Keratinocyte (primary cell): ENCODE results near the gene YJU2. TPM values are rescaled to one million over a fixed set of nuclear protein-coding genes. Genes with fewer than 3 reads are reported as not detected.

ENCODE experiments used
- DNase-seq: peaks from one replicate; pipeline ENCODE4 v3.0.0-alpha.2; 2011; ENCODE audit warnings: low read depth, missing footprints, low spot score
- FAIRE-seq: peaks from 2 replicates; lab custom pipeline; 2011; peaks lifted over from hg19 to GRCh38; lab: Jason Lieb, UNC
- H2AFZ ChIP-seq: 2 replicates; pipeline ENCODE4 v1.6.0; 2012; ENCODE audit warnings: low read length, control low read depth, inconsistent platforms; ENCODE audit not compliant: control insufficient read depth
- H3K27ac ChIP-seq: 2 replicates; pipeline ENCODE4 v1.5.1; 2011; ENCODE audit warnings: low read length; ENCODE audit not compliant: control insufficient read depth, insufficient read depth
- H3K27me3 ChIP-seq: 3 replicates; pipeline ENCODE4 v1.6.0; 2011; ENCODE audit warnings: low read length; ENCODE audit not compliant: control insufficient read depth, insufficient read depth; ENCODE audit errors: extremely low read depth
- H3K36me3 ChIP-seq, 2 experiments: 2 replicates in 1 of 2; 3 replicates in 1 of 2; pipeline ENCODE4 v1.5.1; 2011; ENCODE audit warnings: low read length in 2 of 2, mild to moderate bottlenecking in 1 of 2; ENCODE audit not compliant: control insufficient read depth in 2 of 2, insufficient read depth in 2 of 2; ENCODE audit errors: extremely low read depth in 1 of 2
- H3K4me1 ChIP-seq: 3 replicates; pipeline ENCODE4 v1.5.1; 2011; ENCODE audit warnings: low read length; ENCODE audit not compliant: control insufficient read depth, insufficient read depth; ENCODE audit errors: extremely low read depth
- H3K4me2 ChIP-seq: 3 replicates; pipeline ENCODE4 v1.6.0; 2011; ENCODE audit warnings: low read depth, low read length; ENCODE audit not compliant: control insufficient read depth, insufficient read depth; ENCODE audit errors: extremely low read depth
- H3K4me3 ChIP-seq, 3 experiments: fragments of 200-600 bp in 1 of 3; sonication (generic) in 1 of 3; 2 replicates in 2 of 3; 3 replicates in 1 of 3; pipeline ENCODE4 v1.5.1; 2011 to 2016; ENCODE audit warnings: low read length in 3 of 3, mild to moderate bottlenecking in 3 of 3, control low read depth in 2 of 3, inconsistent platforms in 1 of 3, low read depth in 1 of 3, mixed read lengths in 1 of 3, mixed run types in 1 of 3, moderate library complexity in 1 of 3; ENCODE audit not compliant: control insufficient read depth in 2 of 3, insufficient read depth in 2 of 3; ENCODE audit errors: extremely low read depth in 1 of 3
- H3K79me2 ChIP-seq: 2 replicates; pipeline ENCODE4 v1.6.0; 2012; ENCODE audit warnings: low read length; ENCODE audit not compliant: control insufficient read depth, insufficient read depth
- H3K9ac ChIP-seq: 3 replicates; pipeline ENCODE4 v1.6.0; 2011; ENCODE audit warnings: low read length; ENCODE audit not compliant: control insufficient read depth, insufficient read depth; ENCODE audit errors: extremely low read depth
- H3K9me1 ChIP-seq: 3 replicates; pipeline ENCODE4 v1.6.0; 2011; ENCODE audit warnings: low read length; ENCODE audit not compliant: control insufficient read depth, insufficient read depth; ENCODE audit errors: extremely low read depth
- H3K9me3 ChIP-seq: 2 replicates; pipeline ENCODE4 v1.5.1; 2012; ENCODE audit warnings: low read depth, low read length; ENCODE audit not compliant: control insufficient read depth
- H4K20me1 ChIP-seq: 3 replicates; pipeline ENCODE4 v1.6.0; 2011; ENCODE audit warnings: low read length; ENCODE audit not compliant: control insufficient read depth, insufficient read depth; ENCODE audit errors: extremely low read depth
- EZH2 ChIP-seq: IDR thresholded peaks from one replicate; pipeline ENCODE4 v1.6.1; 2012; ENCODE audit warnings: inconsistent platforms, mild to moderate bottlenecking, low read length, moderate library complexity
- dilution Hi-C: fragments of 300-500 bp; cut with MboI; formaldehyde crosslinking; loops from one replicate; pipeline ENCODE4 v1.7.0; 2020; ENCODE audit warnings: low sequenced_read_pairs; ENCODE audit not compliant: extremely low pct_ligation_motif_present
- polyA plus RNA-seq, 5 experiments: library from polyadenylated mRNA; depleted of rRNA in 3 of 5; stranded (reverse) in 3 of 5; stranded (forward) in 1 of 5; unstranded in 1 of 5; fragments of >200 nt; gene quantifications; 1 replicate in 1 of 5; 2 replicates in 3 of 5; 3 replicates in 1 of 5; pipeline versions ENCODE4 v1.2.1 to v1.2.3, GENCODE V29; 2011 to 2012; ENCODE audit warnings: missing spikeins in 2 of 5, low read depth in 1 of 5, low replicate concordance in 1 of 5
- TF ChIP-seq, protein P1 (sequence below), 3 experiments: IDR thresholded peaks in 1 of 3; conservative IDR thresholded peaks in 1 of 3; optimal IDR thresholded peaks in 1 of 3; 2 replicates in 2 of 3; 3 replicates in 1 of 3; pipeline versions ENCODE3 to v1.5.1; 2011; ENCODE audit warnings: low read length in 3 of 3, mild to moderate bottlenecking in 3 of 3, moderate library complexity in 2 of 3, control low read depth in 1 of 3, inconsistent platforms in 1 of 3; ENCODE audit not compliant: insufficient read depth in 2 of 3; ENCODE audit errors: extremely low read depth in 1 of 3

The YJU2 gene
- polyA plus RNA-seq, 1 donor (not counting 4 experiments of a cell fraction or from before 2014, with no cell fraction given): 13.7 TPM

DNA sequence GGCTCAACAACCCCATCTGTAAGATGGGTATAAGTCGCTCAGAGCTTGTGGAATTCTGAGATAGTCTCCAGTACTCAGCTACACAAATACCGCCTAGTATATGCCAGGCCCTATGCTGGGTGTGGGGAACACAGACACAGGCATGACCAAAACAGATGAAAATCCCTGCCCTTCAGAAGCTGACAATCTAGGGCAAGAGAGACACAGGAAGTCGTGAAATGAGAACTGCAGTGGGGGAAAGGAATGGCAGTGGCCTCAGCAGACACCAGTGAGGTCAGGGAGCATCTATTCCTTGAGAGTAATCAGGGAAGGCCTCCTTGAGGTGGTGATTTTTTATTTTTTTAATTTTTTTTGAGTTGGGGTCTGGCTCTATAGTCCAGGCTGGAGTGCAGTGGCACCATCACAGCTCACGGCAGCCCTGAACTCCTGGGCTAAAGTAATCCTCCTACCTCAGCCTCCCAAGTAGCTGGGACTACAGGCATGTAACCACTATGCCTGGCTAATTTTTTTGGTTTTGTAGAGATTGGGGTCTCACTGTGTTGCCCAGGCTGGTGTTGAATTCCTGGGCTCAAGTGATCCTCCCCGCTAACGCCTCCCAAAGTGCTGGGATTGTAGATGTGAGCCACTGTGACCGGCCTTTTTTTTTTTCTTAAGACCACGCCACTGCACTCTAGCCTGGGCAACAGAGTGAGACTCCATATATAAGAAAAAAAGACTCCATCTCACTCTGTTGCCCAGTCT is 52.1 kb downstream of the YJU2 start:
- H3K9ac ChIP-seq: no peak overlapping the region
- DNase-seq (no peak), FAIRE-seq (no peak)
- H3K27me3 ChIP-seq: peaks cover 10% of the 10 kb centered on the region
- no peaks in the 10 kb centered on the region for H3K36me3 ChIP-seq
- H3K9me3 ChIP-seq: no peaks in the 10 kb centered on the region
- no peaks in the 10 kb centered on the region for H3K79me2 ChIP-seq
- H3K4me2 ChIP-seq: no peak overlapping the region
- H4K20me1 ChIP-seq: no peaks in the 10 kb centered on the region
- no peaks in the 10 kb centered on the region for H3K4me1 ChIP-seq
- no peak overlapping the region for H3K27ac ChIP-seq
- no peak overlapping the region for H3K4me3 ChIP-seq
- H2AFZ ChIP-seq: no peak overlapping the region
- no peak for TF ChIP-seq EZH2
- TF ChIP-seq, protein P1, sequence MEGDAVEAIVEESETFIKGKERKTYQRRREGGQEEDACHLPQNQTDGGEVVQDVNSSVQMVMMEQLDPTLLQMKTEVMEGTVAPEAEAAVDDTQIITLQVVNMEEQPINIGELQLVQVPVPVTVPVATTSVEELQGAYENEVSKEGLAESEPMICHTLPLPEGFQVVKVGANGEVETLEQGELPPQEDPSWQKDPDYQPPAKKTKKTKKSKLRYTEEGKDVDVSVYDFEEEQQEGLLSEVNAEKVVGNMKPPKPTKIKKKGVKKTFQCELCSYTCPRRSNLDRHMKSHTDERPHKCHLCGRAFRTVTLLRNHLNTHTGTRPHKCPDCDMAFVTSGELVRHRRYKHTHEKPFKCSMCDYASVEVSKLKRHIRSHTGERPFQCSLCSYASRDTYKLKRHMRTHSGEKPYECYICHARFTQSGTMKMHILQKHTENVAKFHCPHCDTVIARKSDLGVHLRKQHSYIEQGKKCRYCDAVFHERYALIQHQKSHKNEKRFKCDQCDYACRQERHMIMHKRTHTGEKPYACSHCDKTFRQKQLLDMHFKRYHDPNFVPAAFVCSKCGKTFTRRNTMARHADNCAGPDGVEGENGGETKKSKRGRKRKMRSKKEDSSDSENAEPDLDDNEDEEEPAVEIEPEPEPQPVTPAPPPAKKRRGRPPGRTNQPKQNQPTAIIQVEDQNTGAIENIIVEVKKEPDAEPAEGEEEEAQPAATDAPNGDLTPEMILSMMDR (optimal IDR thresholded peaks at IDR 0.05 in 1 of 3, IDR thresholded peaks at IDR 0.05 in 1 of 3, conservative IDR thresholded peaks at IDR 0.05 in 1 of 3; ENCODE audit: extremely low read depth in 1 of 3, insufficient read depth in 2 of 3, low read length in 3 of 3): no peak
- dilution Hi-C loops: no loop called here
- no peaks in the 10 kb centered on the region for H3K9me1 ChIP-seq

DNA sequence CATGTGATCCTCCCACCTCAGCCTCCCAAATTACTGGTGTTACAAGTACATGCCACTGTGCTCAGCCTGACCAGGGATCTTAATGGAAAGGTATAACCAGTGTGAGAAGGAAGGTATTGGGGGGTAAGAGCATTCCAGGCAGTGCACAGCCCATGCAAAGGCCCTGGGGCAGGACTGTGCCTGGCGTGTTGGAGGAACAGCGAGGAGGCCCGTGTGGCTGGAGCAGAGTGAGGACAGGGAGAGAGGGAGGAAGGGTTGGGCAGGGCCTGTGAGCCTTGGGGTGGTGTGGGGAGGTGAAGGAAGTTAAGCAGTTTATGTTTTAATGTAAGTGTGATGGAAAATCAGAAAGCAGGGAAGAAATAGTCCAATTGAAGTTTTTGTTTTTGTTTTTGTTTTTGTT is 53.7 kb downstream of the YJU2 start:
- Histone ChIP-seq H3K4me1 (no peaks in the 10 kb centered on the region), H3K9ac (no peak overlapping the region), H4K20me1 (no peaks in the 10 kb centered on the region), H3K36me3 (no peaks in the 10 kb centered on the region), H3K27ac (no peak overlapping the region), H3K4me3 (no peak overlapping the region), H3K4me2 (no peak overlapping the region), H3K79me2 (no peaks in the 10 kb centered on the region), H3K9me1 (no peaks in the 10 kb centered on the region), H3K9me3 (no peaks in the 10 kb centered on the region), H2AFZ (no peak overlapping the region), H3K27me3 (peaks cover 6% of the 10 kb centered on the region)
- FAIRE-seq (no peak), DNase-seq (no peak)
- dilution Hi-C loops: no loop called here
- TF ChIP-seq, protein P1 (optimal IDR thresholded peaks at IDR 0.05 in 1 of 3, IDR thresholded peaks at IDR 0.05 in 1 of 3, conservative IDR thresholded peaks at IDR 0.05 in 1 of 3; ENCODE audit: extremely low read depth in 1 of 3, insufficient read depth in 2 of 3, low read length in 3 of 3): no peak
- no peak for TF ChIP-seq EZH2
